ENCODE results near the gene RBM38.
"Not testable (repeated sequence)": the region's sequence is repeated elsewhere in the genome, so short reads cannot be mapped to it uniquely, and the experiment has no call there.

RBM38 gene

GRCh38 chr20:57405236-57406016, 14.2 kb downstream of the RBM38 start:
- DNase-seq = no peak

- DNase-seq = no peak
These were observed 16.4 kb downstream of the RBM38 start for GRCh38 chr20:57407541-57407956.

GRCh38 chr20:57408131-57408530, 16.9 kb downstream of the RBM38 start:
- no peak for DNase-seq

GRCh38 chr20:57408536-57409233, 17.5 kb downstream of the RBM38 start:
- no peak for DNase-seq

- DNase-seq = no peak
These were observed 18.1 kb downstream of the RBM38 start for GRCh38 chr20:57409316-57409671.

GRCh38 chr20:57409672-57410397, 18.6 kb downstream of the RBM38 start:
- no peak for DNase-seq

GRCh38 chr20:57410398-57410920, 19.3 kb downstream of the RBM38 start:
- DNase-seq = no peak

- no peak for DNase-seq
These were observed 19.7 kb downstream of the RBM38 start for GRCh38 chr20:57410924-57411323.

GRCh38 chr20:57411406-57412283, 20.4 kb downstream of the RBM38 start:
- no peak for DNase-seq

- no peak for DNase-seq
These were observed 21.3 kb downstream of the RBM38 start for GRCh38 chr20:57412347-57413029.

- no peak for DNase-seq
These were observed 22.8 kb downstream of the RBM38 start for GRCh38 chr20:57413986-57414385.

GRCh38 chr20:57414867-57415592, 23.8 kb downstream of the RBM38 start:
- DNase-seq = peak; percentile 15

GRCh38 chr20:57415771-57416170, 24.6 kb downstream of the RBM38 start:
- no peak for DNase-seq

GRCh38 chr20:57416296-57417022, 25.3 kb downstream of the RBM38 start:
- DNase-seq = no peak

- DNase-seq = peak; percentile 59
These were observed 26.0 kb downstream of the RBM38 start for GRCh38 chr20:57417051-57417689.

- no peak for DNase-seq
These were observed 26.9 kb downstream of the RBM38 start for GRCh38 chr20:57417830-57418780.

- not testable (repeated sequence) for DNase-seq
These were observed 28.3 kb downstream of the RBM38 start for GRCh38 chr20:57419479-57419878.

GRCh38 chr20:57420571-57421252, 29.5 kb downstream of the RBM38 start:
- no peak for DNase-seq

Data from NCI-H69 (cell line).